ENCODE data around the gene SLAMF8. TPM values are rescaled to one million over a fixed set of nuclear protein-coding genes. Genes with fewer than 3 reads are reported as not detected.

Gene SLAMF8
- 0.05 TPM in 1 of 2 replicates, not detected in the other for total RNA-seq (2014; rRNA removed; shearing (Covaris generic))

GRCh38 chr1:159826441-159827101 is at the start of gene SLAMF8:
Gene SLAMF8, plus strand, starts transcription at chr1:159826873. Its CDS starts 26 bp downstream, at chr1:159826899.
- Histone ChIP-seq H3K4me3 (no peak within 1 kb of the TSS), H3K36me3 (no peaks in the 10 kb centered on the region), H3K27ac (no peak within 1 kb of the TSS), H3K9me3 (replicated peaks) (no peaks in the 10 kb centered on the region), H3K27me3 (peaks cover 9% of the 10 kb centered on the region; the same call in 1 of the 2 replicates), H3K4me1 (no peaks in the 10 kb centered on the region)
- DNase-seq = no peak

- DNase-seq = no peak
- no peak overlapping the region for H3K27ac ChIP-seq
- H3K4me1 ChIP-seq = no peaks in the 10 kb centered on the region
- H3K4me3 ChIP-seq = no peak overlapping the region
- no peaks in the 10 kb centered on the region for H3K9me3 ChIP-seq (replicated peaks)
- H3K27me3 ChIP-seq = no peaks in the 10 kb centered on the region
- H3K36me3 ChIP-seq = no peaks in the 10 kb centered on the region
Observed at GRCh38 chr1:159778266-159778665, 48.4 kb upstream of the SLAMF8 start.

- Histone ChIP-seq H3K9me3 (replicated peaks) (no peaks in the 10 kb centered on the region), H3K27me3 (no peaks in the 10 kb centered on the region), H3K4me1 (no peaks in the 10 kb centered on the region), H3K4me3 (no peak overlapping the region), H3K36me3 (no peaks in the 10 kb centered on the region), H3K27ac (no peak overlapping the region)
- DNase-seq = no peak
Observed at GRCh38 chr1:159779403-159779851, 47.2 kb upstream of the SLAMF8 start.

GRCh38 chr1:159780583-159781582 is 45.8 kb upstream of the SLAMF8 start, which contains the start of gene DUSP23:
Gene DUSP23, plus strand, starts transcription at chr1:159780962. Its CDS starts 139 bp downstream, at chr1:159781101.
- Histone ChIP-seq H3K4me1 (no peaks in the 10 kb centered on the region), H3K4me3 (no peak within 1 kb of the TSS), H3K36me3 (no peaks in the 10 kb centered on the region), H3K27ac (no peak within 1 kb of the TSS), H3K27me3 (no peaks in the 10 kb centered on the region), H3K9me3 (replicated peaks) (no peaks in the 10 kb centered on the region)
- peak in 1 of 2 experiments; percentile 6 for DNase-seq

- H3K9me3 ChIP-seq (replicated peaks) = no peaks in the 10 kb centered on the region
- H3K27me3 ChIP-seq = no peaks in the 10 kb centered on the region
- no peaks in the 10 kb centered on the region for H3K36me3 ChIP-seq
Observed at GRCh38 chr1:159781992-159782391, 44.7 kb upstream of the SLAMF8 start.

GRCh38 chr1:159783724-159784123 is 42.9 kb upstream of the SLAMF8 start:
- no peaks in the 10 kb centered on the region for H3K27me3 ChIP-seq
- H3K4me3 ChIP-seq = no peak overlapping the region
- no peak for DNase-seq
- no peaks in the 10 kb centered on the region for H3K36me3 ChIP-seq
- H3K4me1 ChIP-seq = no peaks in the 10 kb centered on the region
- no peaks in the 10 kb centered on the region for H3K9me3 ChIP-seq (replicated peaks)
- no peak overlapping the region for H3K27ac ChIP-seq

More at GRCh38 chr1:159781992-159782391, 44.7 kb upstream of the SLAMF8 start:
- Histone ChIP-seq H3K4me1 (no peaks in the 10 kb centered on the region), H3K27ac (no peak overlapping the region), H3K4me3 (no peak overlapping the region)
- no peak for DNase-seq

- no peaks in the 10 kb centered on the region for H3K9me3 ChIP-seq (replicated peaks)
- H3K27me3 ChIP-seq = no peaks in the 10 kb centered on the region
- no peaks in the 10 kb centered on the region for H3K4me1 ChIP-seq
- DNase-seq = no peak
- no peak overlapping the region for H3K4me3 ChIP-seq
- H3K36me3 ChIP-seq = no peaks in the 10 kb centered on the region
- no peak overlapping the region for H3K27ac ChIP-seq
Observed at GRCh38 chr1:159786465-159786864, 40.2 kb upstream of the SLAMF8 start.

- Histone ChIP-seq H3K27me3 (no peaks in the 10 kb centered on the region), H3K4me1 (no peaks in the 10 kb centered on the region), H3K27ac (no peak overlapping the region), H3K4me3 (no peak overlapping the region), H3K9me3 (replicated peaks) (no peaks in the 10 kb centered on the region), H3K36me3 (no peaks in the 10 kb centered on the region)
- no peak for DNase-seq
Observed at GRCh38 chr1:159786966-159787365, 39.7 kb upstream of the SLAMF8 start.

GRCh38 chr1:159790237-159790917 is 36.3 kb upstream of the SLAMF8 start:
- no peaks in the 10 kb centered on the region for H3K27me3 ChIP-seq
- no peak overlapping the region for H3K27ac ChIP-seq
- DNase-seq = peak in 1 of 2 experiments; percentile 26
- H3K4me1 ChIP-seq = no peaks in the 10 kb centered on the region
- no peaks in the 10 kb centered on the region for H3K9me3 ChIP-seq (replicated peaks)
- H3K36me3 ChIP-seq = no peaks in the 10 kb centered on the region
- no peak overlapping the region for H3K4me3 ChIP-seq

- no peaks in the 10 kb centered on the region for H3K27me3 ChIP-seq
- DNase-seq = no peak
- H3K27ac ChIP-seq = no peak overlapping the region
- no peak overlapping the region for H3K4me3 ChIP-seq
- no peaks in the 10 kb centered on the region for H3K36me3 ChIP-seq
- no peaks in the 10 kb centered on the region for H3K4me1 ChIP-seq
- H3K9me3 ChIP-seq (replicated peaks) = no peaks in the 10 kb centered on the region
Observed at GRCh38 chr1:159791031-159791430, 35.6 kb upstream of the SLAMF8 start.

GRCh38 chr1:159791461-159791860 is 35.2 kb upstream of the SLAMF8 start:
- DNase-seq = no peak
- Histone ChIP-seq H3K27ac (no peak overlapping the region), H3K4me3 (no peak overlapping the region), H3K9me3 (replicated peaks) (no peaks in the 10 kb centered on the region), H3K4me1 (no peaks in the 10 kb centered on the region), H3K36me3 (no peaks in the 10 kb centered on the region), H3K27me3 (no peaks in the 10 kb centered on the region)

- no peaks in the 10 kb centered on the region for H3K4me1 ChIP-seq
- no peaks in the 10 kb centered on the region for H3K9me3 ChIP-seq (replicated peaks)
- H3K27me3 ChIP-seq = no peaks in the 10 kb centered on the region
- H3K27ac ChIP-seq = no peak overlapping the region
- no peak overlapping the region for H3K4me3 ChIP-seq
- no peaks in the 10 kb centered on the region for H3K36me3 ChIP-seq
- DNase-seq = no peak
Observed at GRCh38 chr1:159795534-159795933, 31.1 kb upstream of the SLAMF8 start.

- Histone ChIP-seq H3K4me3 (no peak overlapping the region), H3K9me3 (replicated peaks) (no peaks in the 10 kb centered on the region), H3K27me3 (no peaks in the 10 kb centered on the region), H3K36me3 (no peaks in the 10 kb centered on the region), H3K4me1 (no peaks in the 10 kb centered on the region), H3K27ac (no peak overlapping the region)
- DNase-seq = peak; percentile 52 to 73
Observed at GRCh38 chr1:159798893-159799292, 27.8 kb upstream of the SLAMF8 start.

- Histone ChIP-seq H3K27ac (no peak overlapping the region), H3K36me3 (no peaks in the 10 kb centered on the region), H3K27me3 (no peaks in the 10 kb centered on the region), H3K4me3 (no peak overlapping the region), H3K9me3 (replicated peaks) (no peaks in the 10 kb centered on the region), H3K4me1 (no peaks in the 10 kb centered on the region)
- DNase-seq = no peak
Observed at GRCh38 chr1:159799446-159799985, 27.2 kb upstream of the SLAMF8 start.
